GM21515 (cell line): ENCODE results near the gene ZNRF4.
"Not testable (repeated sequence)": the region's sequence is repeated elsewhere in the genome, so short reads cannot be mapped to it uniquely, and the experiment has no call there.

Experiments used
- ATAC-seq: cut with Tn5 transposase; IDR thresholded peaks from one replicate; pipeline ENCODE4 v1.9.1; 2021; ENCODE audit not compliant: unreplicated experiment

Gene ZNRF4

DNA sequence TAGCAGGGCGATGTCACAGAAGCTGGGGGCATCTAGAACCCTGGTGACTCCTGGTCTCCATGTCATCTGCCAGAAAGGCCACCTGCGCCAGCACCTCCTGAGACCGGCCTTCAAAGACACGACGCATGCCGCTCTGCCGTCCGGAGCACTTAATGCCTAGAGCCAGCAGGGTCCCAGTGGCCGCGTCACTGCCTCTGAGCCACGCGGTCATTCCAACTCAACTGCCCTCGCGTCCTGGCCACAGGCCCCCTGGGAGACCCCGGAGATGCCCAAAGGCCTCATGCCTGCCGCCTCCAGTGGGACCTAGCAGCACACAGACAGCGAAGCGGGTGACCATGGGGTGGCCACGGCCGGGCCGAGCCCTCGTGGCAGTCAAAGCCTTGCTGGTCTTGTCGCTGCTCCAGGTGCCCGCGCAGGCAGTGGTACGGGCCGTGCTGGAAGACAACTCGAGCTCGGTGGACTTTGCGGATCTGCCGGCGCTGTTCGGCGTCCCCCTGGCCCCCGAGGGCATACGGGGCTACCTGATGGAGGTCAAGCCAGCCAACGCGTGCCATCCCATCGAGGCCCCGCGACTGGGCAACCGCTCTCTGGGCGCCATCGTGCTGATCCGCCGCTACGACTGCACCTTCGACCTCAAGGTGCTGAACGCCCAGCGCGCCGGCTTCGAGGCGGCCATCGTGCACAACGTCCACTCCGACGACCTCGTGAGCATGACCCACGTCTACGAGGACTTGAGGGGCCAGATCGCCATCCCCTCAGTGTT lies at the start of gene ZNRF4:
ZNRF4 (plus strand) TSS at position 51 of the 763 bp plus-strand sequence; CDS start at position 126, 75 bp downstream.
- ATAC-seq = no peak

DNA sequence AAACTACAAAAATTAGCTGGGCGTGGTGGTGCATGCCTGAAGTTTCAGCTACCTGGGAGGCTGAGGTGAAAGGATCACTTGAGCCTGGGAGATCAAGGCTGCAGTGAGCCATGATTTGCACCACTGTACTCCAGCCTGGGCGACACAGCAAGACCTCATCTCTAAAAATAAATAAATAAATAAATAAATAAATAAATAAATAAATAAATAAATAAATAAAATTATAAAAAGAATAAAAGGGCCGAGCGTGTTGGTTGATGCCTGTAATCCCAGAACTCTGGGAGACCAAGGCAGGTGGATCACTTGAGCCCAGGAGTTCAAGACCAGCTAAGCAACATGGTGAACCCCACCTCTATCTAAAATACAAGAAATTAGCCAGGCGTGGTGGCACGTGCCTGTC lies 49.0 kb upstream of the ZNRF4 start:
- not testable (repeated sequence) for ATAC-seq

DNA sequence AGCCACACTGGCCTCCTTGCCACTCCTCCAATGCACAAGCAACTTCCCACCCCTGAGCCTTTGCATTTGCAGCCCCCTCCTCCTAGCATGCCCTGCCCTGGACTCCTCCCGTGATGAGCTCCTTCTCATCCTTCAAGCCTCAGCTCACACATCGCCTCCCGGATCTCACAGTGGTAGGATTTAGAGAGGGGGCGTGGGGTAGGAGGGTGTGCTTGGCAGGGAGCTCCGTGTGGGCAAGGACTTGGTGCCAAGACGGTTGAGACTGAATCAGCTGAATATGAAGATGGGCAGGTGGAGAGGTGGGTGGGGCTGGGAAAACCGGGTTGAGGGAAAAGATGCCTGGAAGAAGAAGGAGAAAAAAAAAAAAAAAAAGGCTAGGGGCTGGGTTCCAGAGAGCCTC lies 48.4 kb upstream of the ZNRF4 start:
- ATAC-seq = no peak

DNA sequence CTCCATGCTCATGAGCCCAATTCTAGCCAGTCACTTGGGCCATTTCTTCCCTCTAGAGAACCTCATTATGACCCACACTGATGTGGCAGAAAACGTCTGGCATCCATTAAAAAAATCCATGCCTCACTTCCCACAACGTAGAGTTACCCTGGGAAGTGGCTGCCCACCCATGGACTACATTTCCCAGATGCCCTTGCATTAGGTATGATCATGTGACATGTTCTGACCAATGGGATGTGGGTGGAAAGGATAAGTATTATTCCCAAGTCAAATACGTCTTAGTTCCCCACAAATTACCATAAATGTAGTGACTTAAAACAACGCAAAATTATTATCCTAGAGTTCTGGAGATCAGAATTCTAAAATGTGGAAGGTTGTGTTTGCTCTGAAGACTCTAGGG lies 47.9 kb upstream of the ZNRF4 start:
- ATAC-seq = no peak

DNA sequence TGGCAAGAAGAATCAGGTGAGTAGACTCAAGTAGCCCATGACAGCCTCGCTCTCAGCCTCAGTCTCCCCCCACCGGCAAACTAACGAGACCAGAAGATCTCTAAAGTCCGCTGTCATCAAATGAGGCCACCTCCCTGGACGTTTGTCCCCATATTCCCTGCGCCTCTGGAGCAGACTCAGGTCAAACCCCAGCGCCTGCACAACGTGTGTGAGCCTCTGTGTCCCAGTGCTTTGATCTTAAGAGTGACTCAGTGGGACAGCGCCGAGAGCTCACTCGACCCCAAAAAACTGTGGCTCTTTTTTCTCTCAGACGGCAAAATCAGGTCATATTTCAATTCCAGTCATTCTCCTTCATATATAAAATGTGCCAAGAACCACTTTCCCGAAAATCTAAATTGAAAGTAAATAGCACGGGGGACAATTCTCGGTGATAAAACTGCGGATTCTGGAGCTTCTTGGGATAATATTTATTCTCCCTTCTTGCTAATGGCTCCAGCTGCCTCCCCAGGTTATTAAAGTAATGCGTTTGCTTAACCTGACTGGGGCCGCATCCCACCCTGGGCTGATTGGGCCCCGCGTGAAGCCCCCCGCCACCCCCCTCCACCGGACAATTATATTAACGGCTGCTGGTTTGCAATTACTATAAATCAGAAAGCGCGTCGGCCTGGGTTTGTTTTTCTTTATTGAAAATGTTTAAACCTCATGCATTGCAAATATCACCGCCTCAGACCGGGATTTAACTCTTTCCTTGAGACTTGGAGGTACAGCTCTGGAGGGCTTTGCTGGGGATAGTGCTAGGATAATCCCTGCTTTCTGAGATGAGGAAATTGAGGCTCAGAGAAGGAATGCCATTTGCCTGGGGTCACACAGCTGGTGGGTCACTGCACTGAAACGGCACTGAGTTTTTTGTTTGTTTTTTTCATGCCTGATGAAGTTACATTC lies 37.5 kb upstream of the ZNRF4 start:
- no peak for ATAC-seq

GRCh38 chr19:5418677-5419076 lies 36.5 kb upstream of the ZNRF4 start:
- ATAC-seq = no peak

DNA sequence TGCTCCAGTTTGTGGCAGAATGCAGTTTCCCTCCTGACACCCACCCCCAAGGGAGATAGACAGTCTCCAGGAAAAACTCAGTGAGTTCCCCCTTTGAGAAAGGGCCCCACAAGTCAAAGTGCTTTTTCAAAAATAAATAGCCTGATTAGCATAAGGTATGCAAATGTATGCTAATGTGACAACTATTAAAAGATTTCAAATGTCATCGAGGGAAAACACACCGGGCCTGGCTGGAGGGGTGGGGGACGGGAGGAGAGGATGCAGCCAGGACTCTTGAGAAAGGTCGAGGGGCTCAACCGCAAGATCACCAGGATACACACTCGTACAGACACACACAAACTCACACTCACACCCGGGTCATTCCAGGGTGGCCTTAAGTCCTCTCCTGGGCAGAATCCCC lies 34.3 kb upstream of the ZNRF4 start:
- no peak for ATAC-seq

DNA sequence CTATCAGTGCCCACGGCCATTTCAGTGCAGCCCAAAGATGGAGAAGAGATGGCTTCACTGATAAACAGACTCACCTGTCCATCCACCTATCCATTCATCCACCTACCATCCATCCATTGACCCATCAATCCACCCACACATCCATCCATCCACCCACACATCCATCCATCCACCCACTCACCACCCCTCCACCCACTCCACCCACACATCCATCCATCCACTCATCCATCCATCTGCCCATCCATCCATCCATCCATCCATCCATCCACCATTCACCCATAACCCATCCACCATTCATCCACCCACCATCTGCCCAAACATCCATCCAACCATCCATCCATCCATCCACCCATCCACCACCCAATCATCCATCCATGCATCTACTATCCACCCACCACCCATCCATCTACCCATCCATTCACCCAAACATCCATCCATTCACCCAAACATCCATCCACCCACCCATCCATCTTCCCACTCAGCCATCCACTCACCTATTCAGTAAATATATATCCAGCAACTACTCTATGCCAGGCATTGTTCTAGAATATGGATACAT lies 31.6 kb upstream of the ZNRF4 start:
- ATAC-seq = no peak

GRCh38 chr19:5424192-5424973 lies 30.8 kb upstream of the ZNRF4 start:
- no peak for ATAC-seq

DNA sequence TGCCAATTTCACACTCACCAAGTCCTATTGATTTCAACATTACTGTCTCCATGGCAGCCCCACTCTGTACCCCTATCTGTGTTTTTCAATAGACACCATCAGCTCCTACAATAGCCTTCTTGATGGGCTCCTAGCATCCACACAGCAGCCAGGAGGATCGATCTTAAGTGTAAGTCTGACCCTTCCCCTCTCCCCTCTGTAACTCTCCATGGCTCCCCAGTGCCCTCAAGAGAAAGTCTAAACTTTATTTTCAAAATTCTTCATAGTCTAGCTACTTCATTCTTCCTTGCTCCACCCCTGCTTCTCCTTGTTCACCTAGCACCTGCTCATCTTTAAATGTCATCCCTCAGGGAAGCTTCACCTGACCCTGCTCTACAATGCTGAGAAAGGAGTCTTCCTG lies 30.0 kb upstream of the ZNRF4 start:
- no peak for ATAC-seq

DNA sequence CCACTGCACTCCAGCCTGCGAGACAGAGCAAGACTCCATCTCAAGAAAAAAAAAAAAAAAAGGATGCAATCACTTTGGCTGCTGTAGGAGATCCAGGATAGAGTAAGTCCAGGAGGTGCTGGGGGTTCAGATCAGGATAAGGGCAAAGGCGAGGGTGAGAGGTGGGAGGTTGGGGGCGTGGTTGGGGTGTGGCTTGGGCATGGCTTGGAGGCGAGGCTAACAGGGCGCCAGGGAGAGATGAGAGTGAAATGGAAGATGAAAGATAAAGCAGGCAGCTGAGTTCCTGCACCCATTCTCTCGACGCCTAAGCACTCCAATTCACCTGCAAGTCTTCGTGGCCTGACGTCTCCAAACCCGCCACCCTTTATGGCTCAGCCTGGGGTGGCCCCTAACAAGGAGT lies 25.0 kb upstream of the ZNRF4 start:
- no peak for ATAC-seq

DNA sequence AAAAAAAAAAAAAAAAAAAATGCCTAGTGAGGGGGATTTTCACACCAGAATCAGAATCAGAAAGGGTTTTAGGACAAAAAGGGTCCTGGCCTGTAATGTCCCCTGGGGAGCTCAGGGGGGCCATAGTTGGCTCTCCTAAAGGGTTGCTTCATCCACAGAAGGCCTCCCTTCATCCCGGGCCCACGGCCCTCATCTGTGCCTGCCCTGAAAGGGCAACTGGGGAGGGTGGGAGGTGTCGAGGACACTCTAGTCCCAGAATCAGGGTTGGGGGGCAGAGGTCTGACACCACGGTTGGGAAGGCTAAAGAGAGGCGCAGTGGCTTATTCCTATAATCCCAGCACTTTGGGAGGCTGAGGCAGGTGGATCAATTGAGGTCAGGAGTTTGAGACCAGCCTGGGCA lies 22.5 kb upstream of the ZNRF4 start:
- no peak for ATAC-seq

- ATAC-seq = no peak
Observed at GRCh38 chr19:5434351-5434917, 20.8 kb upstream of the ZNRF4 start.

DNA sequence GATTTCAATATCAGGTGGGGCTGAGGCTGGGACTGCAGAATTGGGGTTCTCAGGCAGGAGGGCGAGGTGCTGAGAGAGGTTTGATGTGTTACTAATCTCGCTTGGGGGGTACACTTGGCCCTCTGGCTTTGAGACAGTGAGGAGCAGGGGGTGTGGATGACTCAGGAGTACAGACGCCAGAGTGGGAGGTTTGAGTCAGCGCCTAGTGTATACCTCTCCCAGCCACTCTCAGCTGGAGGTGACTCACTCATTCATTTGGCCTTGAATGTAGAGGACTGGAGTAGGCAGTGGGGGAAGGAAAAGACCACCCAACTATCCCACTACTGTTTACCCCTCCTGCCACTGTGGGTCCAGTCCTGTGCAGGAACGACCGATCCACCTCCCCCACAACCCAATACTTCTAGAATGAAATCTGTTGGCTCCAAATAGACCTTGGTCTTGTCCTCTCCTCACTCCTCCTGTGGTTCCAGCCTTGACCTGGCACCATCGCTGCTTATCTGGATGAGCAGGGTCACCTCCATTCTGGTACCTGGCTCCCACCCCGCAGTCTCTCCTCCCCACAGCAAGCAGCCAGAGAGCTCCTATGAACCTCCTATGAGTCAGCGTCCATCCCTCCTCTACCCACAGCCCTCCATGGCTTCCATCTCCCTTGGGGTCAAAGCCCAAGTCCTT lies 20.1 kb upstream of the ZNRF4 start:
- no peak for ATAC-seq

- no peak for ATAC-seq
Observed at GRCh38 chr19:5435642-5436017, 19.6 kb upstream of the ZNRF4 start.

GRCh38 chr19:5436106-5436947 lies 18.9 kb upstream of the ZNRF4 start:
- no peak for ATAC-seq

DNA sequence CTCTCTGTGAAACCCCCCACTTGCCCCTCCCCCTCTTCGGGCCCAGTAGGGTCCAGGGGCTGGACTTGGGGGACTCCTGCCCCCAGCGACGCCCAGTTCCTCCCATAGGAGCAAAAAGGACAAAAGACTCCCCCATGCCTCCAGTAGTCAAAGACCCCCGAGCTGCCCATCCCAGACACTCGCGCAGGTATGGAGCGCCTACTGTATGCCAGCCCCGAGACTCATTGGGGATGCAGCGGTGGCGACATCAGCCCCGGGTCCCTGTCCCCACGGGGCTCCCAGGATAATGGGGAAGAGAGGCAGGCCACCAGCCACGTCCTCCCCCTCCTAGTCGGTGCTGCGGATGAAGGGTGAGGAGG lies 18.3 kb upstream of the ZNRF4 start:
- ATAC-seq = no peak

GRCh38 chr19:5438756-5439155 lies 16.5 kb upstream of the ZNRF4 start:
- not testable (repeated sequence) for ATAC-seq

DNA sequence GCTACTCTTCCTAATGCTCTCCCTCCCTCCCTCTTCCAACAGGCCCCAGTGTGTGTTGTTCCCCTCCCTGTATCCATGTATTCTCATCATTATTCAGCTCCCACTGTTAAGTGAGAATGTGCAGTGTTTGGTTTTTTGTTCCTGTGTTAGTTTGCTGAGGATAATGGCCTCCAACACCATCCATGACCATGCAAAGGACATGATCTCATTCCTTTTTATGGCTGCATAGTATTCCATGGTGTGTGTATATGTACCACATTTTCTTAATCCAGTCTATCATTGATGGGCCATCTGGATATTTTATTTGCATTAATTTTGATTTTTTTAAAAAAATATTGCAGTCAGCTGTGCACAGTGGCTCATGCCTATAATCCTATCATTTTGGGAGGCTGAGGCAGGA lies 15.8 kb upstream of the ZNRF4 start:
- ATAC-seq = no peak
